Measurements from ENCODE around the gene PSME2. TPM values are rescaled to one million over a fixed set of nuclear protein-coding genes. Genes with fewer than 3 reads are reported as not detected.
A peak's percentile ranks its signal among the peaks of the same experiment; 100 is the strongest.

PSME2 gene
- total and polyA plus RNA-seq, 2 of the 13 experiments (the other 11 are each of a cell fraction or from before 2014, with no cell fraction given), result 332 to 716 TPM

GRCh38 chr14:24141097-24141880 is 5.1 kb downstream of the PSME2 start, which contains the start of gene EMC9 (continued):
- TF ChIP-seq ATF5 (CRISPR knock-in tag; IDR thresholded peaks at IDR 0.05; ENCODE audit: low read depth), result peak; percentile 93
- no peak for TF ChIP-seq LCORL (IDR thresholded peaks at IDR 0.05)
- no peak for TF ChIP-seq LCORL (CRISPR knock-in tag; IDR thresholded peaks at IDR 0.05)
- TF ChIP-seq ZNF225 (CRISPR knock-in tag; IDR thresholded peaks at IDR 0.05), result peak; percentile 99
- TF ChIP-seq RBAK (CRISPR knock-in tag; IDR thresholded peaks at IDR 0.05), result peak; percentile 63; the same call in 1 of the 2 replicates
- peak; percentile 94; the same call in 1 of the 2 replicates for TF ChIP-seq ZFP36L1 (CRISPR knock-in tag; IDR thresholded peaks at IDR 0.05)
- peak; percentile 86; the same call in 1 of the 2 replicates for TF ChIP-seq ZNF251 (CRISPR knock-in tag; IDR thresholded peaks at IDR 0.05)
- TF ChIP-seq STAG1 (CRISPR knock-in tag; IDR thresholded peaks at IDR 0.05), result no peak; the same call in 1 of the 2 replicates
- TF ChIP-seq ETS1 (CRISPR knock-in tag; IDR thresholded peaks at IDR 0.05), result peak; percentile 56; the same call in 1 of the 2 replicates
- TF ChIP-seq ZNF350 (CRISPR knock-in tag; IDR thresholded peaks at IDR 0.05; ENCODE audit: borderline replicate concordance, low read depth), result peak; percentile 99
- TF ChIP-seq ZKSCAN5 (CRISPR knock-in tag; IDR thresholded peaks at IDR 0.05), result no peak
- TF ChIP-seq HNRNPLL (IDR thresholded peaks at IDR 0.05; ENCODE audit: low read depth, low read length, poor library complexity, severe bottlenecking), result peak; percentile 86
- peak; percentile 72; the same call in 1 of the 2 replicates for TF ChIP-seq ZNF503 (CRISPR knock-in tag; IDR thresholded peaks at IDR 0.05)
- no peak for TF ChIP-seq NR2F6 (IDR thresholded peaks at IDR 0.05)
- TF ChIP-seq NR2F6 (CRISPR knock-in tag; IDR thresholded peaks at IDR 0.05), result peak; percentile 18; the same call in 1 of the 2 replicates
- TF ChIP-seq HNF4G (IDR thresholded peaks at IDR 0.05; ENCODE audit: borderline replicate concordance, low read depth, low read length), result 0 out of 2 replicates have a peak, but pooled peaks have one; percentile 23
- peak; percentile 91 for TF ChIP-seq HNF4G (CRISPR knock-in tag; IDR thresholded peaks at IDR 0.05; ENCODE audit: borderline replicate concordance, low read depth)
- TF ChIP-seq ZNF713 (CRISPR knock-in tag; IDR thresholded peaks at IDR 0.05), result peak; percentile 100
- peak; percentile 66; the same call in 1 of the 2 replicates for TF ChIP-seq RNF2 (conservative IDR thresholded peaks at IDR 0.05; ENCODE audit: low read depth)
- no peak for TF ChIP-seq TCF7L2 (IDR thresholded peaks at IDR 0.05; ENCODE audit: low read depth, low read length)
- TF ChIP-seq NFATC3 (CRISPR knock-in tag; IDR thresholded peaks at IDR 0.05), result no peak; the same call in 1 of the 2 replicates
- TF ChIP-seq ZNF709 (CRISPR knock-in tag; IDR thresholded peaks at IDR 0.05), result no peak
- peak; percentile 64 for TF ChIP-seq FOXA3 (CRISPR knock-in tag; IDR thresholded peaks at IDR 0.05)
- TF ChIP-seq PCBP1 (IDR thresholded peaks at IDR 0.05; ENCODE audit: borderline replicate concordance, low read depth, low read length), result peak; percentile 95
- no peak for TF ChIP-seq SMARCE1 (IDR thresholded peaks at IDR 0.05; ENCODE audit: borderline replicate concordance)
- peak; percentile 90; the same call in 1 of the 2 replicates for TF ChIP-seq ZNF691 (CRISPR knock-in tag; IDR thresholded peaks at IDR 0.05; ENCODE audit: borderline replicate concordance, low read depth)
- no peak for TF ChIP-seq CBX2 (IDR thresholded peaks at IDR 0.05; ENCODE audit: low read depth, low read length)
- peak; percentile 96 for TF ChIP-seq CBX2 (CRISPR knock-in tag; IDR thresholded peaks at IDR 0.05; ENCODE audit: low read depth)
